Measurements from ENCODE around the gene PWWP3B. TPM values are rescaled to one million over a fixed set of nuclear protein-coding genes. Genes with fewer than 3 reads are reported as not detected.
A peak's percentile ranks its signal among the peaks of the same experiment; 100 is the strongest.
"Not testable (repeated sequence)": the region's sequence is repeated elsewhere in the genome, so short reads cannot be mapped to it uniquely, and the experiment has no call there.

PWWP3B gene
- total RNA-seq (2014; rRNA removed; shearing (Covaris generic)), result 0.52 and 1.5 TPM in 2 replicates

DNA sequence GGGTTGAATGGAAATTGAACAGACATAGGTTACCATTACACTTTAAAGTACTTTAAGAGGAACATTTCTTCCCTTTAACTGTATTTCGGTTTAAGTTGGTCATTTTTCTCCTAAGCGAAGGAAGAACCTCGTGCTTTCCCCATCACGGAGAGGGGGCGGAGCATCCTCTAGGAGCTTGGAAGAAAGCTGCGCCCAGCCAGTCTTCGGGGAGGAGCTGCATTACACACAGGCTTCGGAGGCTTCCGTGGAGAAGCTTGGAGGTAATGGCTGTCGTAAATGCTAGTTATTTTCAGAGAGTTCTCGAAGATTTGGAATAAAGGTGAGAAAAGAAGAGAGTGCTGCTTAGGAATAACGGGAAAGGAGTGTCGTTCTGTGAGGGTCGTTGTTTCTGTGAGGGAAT is at the start of gene PWWP3B:
TSS of gene PWWP3B (plus strand) at position 199 of the 400 bp plus-strand sequence. CDS start 37,128 bp downstream, outside the sequence.
- no peaks in the 10 kb centered on the region for H3K36me3 ChIP-seq (replicated peaks; ENCODE audit: control insufficient read depth, insufficient read depth, low read length)
- no peaks in the 10 kb centered on the region for H3K27me3 ChIP-seq (ENCODE audit: control insufficient read depth, insufficient read depth, low read length)
- DNase-seq, result peak; percentile 16
- H3K4me3 ChIP-seq (ENCODE audit: insufficient read depth, low read depth, low read length), result peak within 1 kb of the TSS; percentile 5; the same call in 1 of the 2 replicates

DNA sequence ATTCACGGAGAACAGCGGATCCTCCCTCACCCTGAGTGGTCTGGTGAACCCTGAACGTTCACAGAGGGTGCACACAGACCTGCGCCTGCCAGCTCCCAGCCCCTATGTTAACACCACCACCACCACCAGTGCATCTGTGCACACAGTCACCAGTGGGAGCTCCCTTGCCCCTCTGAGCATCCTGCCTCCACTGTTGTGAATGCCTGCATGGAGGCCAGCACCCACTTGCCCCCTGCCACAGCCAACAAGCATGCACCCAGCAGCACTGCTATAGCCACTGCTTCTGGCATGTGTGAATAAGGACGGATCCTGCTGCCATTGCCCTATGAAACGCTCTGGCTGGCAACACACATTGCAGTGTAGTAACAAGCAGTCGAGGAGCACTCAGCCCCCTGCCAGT is 29.1 kb upstream of the PWWP3B start:
- Histone ChIP-seq H3K36me3 (replicated peaks; ENCODE audit: control insufficient read depth, insufficient read depth, low read length) (no peaks in the 10 kb centered on the region), H3K4me3 (ENCODE audit: insufficient read depth, low read depth, low read length) (no peak overlapping the region)
- DNase-seq, result no peak

DNA sequence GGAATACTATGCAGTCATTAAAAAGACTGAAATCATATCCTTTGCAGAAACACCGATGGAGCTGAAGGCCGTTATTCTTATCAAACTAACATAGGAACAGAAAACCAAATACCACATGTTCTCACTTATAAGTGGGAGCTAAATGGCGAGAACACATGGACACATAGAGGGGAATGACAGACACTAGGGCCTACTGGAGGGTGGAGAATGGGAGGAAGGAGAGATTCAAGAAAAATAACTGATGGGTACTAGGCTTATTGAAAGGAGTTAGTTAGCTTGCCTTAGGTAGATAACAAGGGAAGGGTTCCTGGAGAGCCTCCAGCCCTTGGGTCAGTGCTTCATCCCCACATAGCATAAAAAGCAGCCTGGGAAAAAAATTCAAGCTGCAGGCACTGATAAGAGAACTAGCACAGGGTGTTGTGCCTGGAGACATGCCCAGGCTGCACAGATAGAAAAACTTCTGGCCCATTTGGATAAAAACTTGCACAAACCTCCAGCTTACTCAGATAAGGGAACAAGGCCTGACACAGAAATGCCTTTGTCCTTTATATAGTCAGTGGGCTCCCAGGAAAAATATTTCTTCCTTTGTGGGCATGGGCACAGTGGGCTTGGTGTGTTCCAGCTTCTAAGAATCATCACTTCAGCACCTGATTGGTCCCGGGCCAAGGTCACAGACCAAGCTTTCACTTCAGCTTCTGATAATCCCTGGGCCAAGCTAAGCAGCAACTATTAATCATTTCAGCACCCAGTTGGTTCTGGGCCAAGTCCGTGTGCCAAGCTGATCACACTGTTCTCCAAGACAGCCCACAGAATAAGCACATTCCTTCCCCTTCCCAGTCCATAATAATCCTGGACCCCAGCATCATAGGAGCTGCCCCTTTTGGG is 23.1 kb upstream of the PWWP3B start:
- no peak for DNase-seq
- no peaks in the 10 kb centered on the region for H3K36me3 ChIP-seq (replicated peaks; ENCODE audit: control insufficient read depth, insufficient read depth, low read length)
- H3K27me3 ChIP-seq (ENCODE audit: control insufficient read depth, insufficient read depth, low read length), result no peaks in the 10 kb centered on the region
- H3K4me3 ChIP-seq (ENCODE audit: insufficient read depth, low read depth, low read length), result no peak overlapping the region

More for the DNA sequence above, 29.1 kb upstream of the PWWP3B start:
- H3K27me3 ChIP-seq (ENCODE audit: control insufficient read depth, insufficient read depth, low read length), result no peaks in the 10 kb centered on the region

DNA sequence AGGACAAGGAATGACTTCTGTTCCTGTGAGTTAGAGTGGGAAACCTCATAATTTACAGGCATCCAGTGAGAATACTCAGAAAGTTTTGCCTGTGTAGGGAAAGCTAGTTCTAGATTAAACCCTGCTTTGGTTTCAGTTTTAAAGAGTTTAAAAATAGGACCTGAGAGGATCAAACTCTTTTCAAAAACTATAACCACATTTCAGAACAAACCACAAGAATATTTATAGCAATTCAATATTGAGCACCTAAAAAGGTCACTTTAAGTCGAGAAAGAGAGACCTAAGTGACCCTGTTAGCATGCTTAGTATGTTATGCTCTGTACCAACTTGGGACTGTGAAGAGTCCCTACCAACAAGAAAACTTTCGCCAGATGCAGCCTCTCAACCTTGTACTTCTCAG is 17.4 kb upstream of the PWWP3B start:
- Histone ChIP-seq H3K27me3 (ENCODE audit: control insufficient read depth, insufficient read depth, low read length) (no peaks in the 10 kb centered on the region), H3K36me3 (replicated peaks; ENCODE audit: control insufficient read depth, insufficient read depth, low read length) (no peaks in the 10 kb centered on the region), H3K4me3 (ENCODE audit: insufficient read depth, low read depth, low read length) (no peak overlapping the region)
- no peak for DNase-seq

DNA sequence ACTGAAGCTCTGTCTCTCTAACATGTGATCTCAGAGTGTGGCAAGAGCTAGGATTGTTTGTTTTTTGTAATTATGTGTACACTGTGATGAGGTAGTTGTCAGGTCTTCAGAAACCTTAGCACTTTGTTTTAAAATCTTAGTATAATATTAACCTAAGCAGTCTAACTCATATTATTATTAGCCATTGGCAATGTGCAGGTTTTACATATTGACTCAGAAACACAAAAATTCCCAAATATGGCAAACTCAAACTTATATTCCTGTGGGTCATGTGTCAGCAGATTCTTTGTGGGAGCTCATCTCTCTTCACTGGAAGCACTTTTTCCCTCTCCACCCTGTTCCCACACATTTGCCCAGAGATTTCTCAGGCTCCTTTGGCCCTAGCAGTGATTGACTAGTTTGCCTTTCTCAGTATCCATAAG is 8.2 kb upstream of the PWWP3B start:
- H3K36me3 ChIP-seq (replicated peaks; ENCODE audit: control insufficient read depth, insufficient read depth, low read length), result no peaks in the 10 kb centered on the region
- DNase-seq, result no peak

DNA sequence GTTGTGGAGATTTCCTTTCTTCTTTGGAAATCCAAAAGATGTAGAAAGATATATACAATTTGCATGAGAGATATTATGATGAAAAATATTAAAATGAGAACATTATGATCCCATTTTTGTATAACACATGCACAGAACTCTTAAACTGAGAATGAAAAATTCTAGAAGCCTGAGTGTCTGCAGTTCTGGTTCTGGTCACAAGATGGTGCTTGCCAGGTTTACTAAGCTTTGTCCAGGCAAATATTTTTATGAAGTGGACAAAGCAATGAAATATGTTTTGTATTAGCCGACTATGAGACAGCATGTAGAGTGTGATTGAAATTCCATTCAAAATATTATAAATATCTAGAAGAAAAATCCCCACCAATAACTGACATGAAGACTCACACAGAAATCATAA is 2.2 kb downstream of the PWWP3B start:
- no peaks in the 10 kb centered on the region for H3K36me3 ChIP-seq (replicated peaks; ENCODE audit: control insufficient read depth, insufficient read depth, low read length)
- H3K27me3 ChIP-seq (ENCODE audit: control insufficient read depth, insufficient read depth, low read length), result no peaks in the 10 kb centered on the region
- DNase-seq, result no peak
- no peak overlapping the region for H3K4me3 ChIP-seq (ENCODE audit: insufficient read depth, low read depth, low read length)

More for the DNA sequence above, 8.2 kb upstream of the PWWP3B start:
- H3K4me3 ChIP-seq (ENCODE audit: insufficient read depth, low read depth, low read length), result no peak overlapping the region
- no peaks in the 10 kb centered on the region for H3K27me3 ChIP-seq (ENCODE audit: control insufficient read depth, insufficient read depth, low read length)

DNA sequence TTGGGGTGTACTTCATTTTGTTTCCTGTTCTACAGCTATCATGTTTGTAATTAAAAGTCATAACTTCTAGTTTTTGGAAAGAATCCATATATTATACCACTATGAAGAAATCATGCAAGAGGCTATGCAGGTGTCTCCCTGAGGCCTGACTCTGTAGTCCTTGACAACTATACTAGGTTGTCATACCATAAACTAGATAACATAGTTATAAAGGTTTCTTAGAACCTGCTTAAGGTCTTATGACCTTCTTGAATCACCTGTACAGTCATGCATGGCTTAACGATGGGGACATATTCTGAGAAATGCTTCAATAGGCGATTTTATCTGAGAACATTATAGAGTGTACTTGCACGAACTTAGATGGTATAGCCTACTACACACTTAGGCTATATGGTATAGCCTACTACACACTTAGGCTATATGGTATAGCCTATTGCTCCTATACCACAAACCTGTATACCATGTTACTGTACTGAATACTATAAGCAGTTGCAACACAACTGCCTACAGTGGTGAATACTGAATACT is 3.3 kb downstream of the PWWP3B start:
- Histone ChIP-seq H3K36me3 (replicated peaks; ENCODE audit: control insufficient read depth, insufficient read depth, low read length) (no peaks in the 10 kb centered on the region), H3K4me3 (ENCODE audit: insufficient read depth, low read depth, low read length) (no peak overlapping the region), H3K27me3 (ENCODE audit: control insufficient read depth, insufficient read depth, low read length) (no peaks in the 10 kb centered on the region)
- DNase-seq, result no peak

DNA sequence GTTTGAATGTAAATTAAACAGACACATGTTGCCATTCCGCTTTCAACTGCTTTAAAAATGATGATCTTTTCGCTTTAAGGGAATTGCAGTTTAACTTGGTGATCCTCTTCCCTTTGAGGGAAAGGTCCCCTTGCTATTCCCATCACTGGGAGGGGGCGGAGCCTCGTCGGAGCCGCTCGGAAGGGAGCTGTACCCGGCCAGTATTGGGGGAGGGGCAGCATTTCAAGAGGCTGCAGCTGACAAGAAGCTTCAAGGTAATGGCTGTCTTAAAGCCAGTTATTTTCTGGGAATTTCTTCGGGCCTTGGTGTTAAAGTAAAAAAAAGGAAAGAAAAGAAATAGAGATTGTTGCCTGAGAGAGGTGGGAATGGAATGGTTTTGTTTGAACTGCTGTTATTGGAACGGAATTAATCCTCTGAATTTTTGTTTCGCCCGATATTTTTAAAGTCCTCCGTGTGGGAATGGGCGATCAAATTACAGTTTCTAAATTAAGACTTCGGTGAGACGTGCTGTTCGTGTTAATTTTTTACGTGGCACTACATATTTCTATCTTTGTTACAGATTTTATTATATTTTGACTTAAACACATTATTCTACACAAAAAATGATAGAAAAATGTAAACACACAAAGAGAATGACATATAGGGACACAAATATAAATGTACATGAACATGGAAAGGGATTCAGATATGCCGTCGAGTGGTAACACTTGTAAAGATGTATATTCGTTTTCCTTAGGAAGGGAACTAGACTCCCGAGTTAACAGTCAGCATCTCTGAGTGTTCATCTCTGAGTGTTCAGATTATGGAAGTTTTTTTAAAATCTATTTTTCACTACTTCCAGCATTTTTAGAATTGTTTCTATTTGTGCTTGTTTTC is 9.2 kb downstream of the PWWP3B start:
- Histone ChIP-seq H3K27me3 (ENCODE audit: control insufficient read depth, insufficient read depth, low read length) (no peaks in the 10 kb centered on the region), H3K36me3 (replicated peaks; ENCODE audit: control insufficient read depth, insufficient read depth, low read length) (no peaks in the 10 kb centered on the region), H3K4me3 (ENCODE audit: insufficient read depth, low read depth, low read length) (peak overlapping the region; percentile 29; the same call in 1 of the 2 replicates)
- DNase-seq, result peak; percentile 63

DNA sequence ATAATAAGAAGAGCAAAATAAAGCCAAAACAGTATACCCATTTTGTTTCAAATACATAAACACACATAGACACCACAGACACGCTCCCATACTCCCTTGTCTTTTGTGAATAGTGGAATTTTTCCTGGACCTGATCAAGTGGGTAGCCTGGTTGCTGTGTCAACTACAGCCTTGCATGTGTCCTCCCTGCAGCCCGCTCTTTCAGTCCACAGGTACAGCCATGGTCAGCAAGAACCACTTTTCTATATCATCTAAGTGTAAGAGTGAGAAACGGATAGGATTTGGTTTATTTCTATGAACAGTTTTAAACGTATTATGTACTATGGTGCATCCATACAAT is 9.8 kb downstream of the PWWP3B start:
- no peak for DNase-seq
- Histone ChIP-seq H3K36me3 (replicated peaks; ENCODE audit: control insufficient read depth, insufficient read depth, low read length) (no peaks in the 10 kb centered on the region), H3K27me3 (ENCODE audit: control insufficient read depth, insufficient read depth, low read length) (no peaks in the 10 kb centered on the region), H3K4me3 (ENCODE audit: insufficient read depth, low read depth, low read length) (no peak overlapping the region)

DNA sequence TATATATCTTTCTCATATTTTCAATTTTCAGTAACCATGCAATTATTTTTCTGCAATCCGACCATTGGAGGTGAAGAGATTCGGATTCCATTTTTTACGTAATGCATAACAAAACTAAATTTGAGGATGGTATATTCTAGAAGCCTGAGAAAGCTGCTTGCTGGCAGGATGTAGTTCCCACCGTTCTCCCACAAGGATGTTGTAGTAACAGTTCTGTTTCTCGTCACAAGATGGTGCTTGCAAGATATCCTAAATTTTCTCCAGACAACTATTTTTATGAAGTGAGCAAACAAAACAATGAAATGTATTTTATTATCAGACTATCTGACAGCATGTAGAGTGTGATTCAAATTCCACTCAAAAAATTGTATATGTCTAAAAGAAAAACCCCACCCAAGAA is 10.7 kb downstream of the PWWP3B start:
- no peak overlapping the region for H3K4me3 ChIP-seq (ENCODE audit: insufficient read depth, low read depth, low read length)
- DNase-seq, result no peak
- H3K27me3 ChIP-seq (ENCODE audit: control insufficient read depth, insufficient read depth, low read length), result no peaks in the 10 kb centered on the region
- no peaks in the 10 kb centered on the region for H3K36me3 ChIP-seq (replicated peaks; ENCODE audit: control insufficient read depth, insufficient read depth, low read length)

DNA sequence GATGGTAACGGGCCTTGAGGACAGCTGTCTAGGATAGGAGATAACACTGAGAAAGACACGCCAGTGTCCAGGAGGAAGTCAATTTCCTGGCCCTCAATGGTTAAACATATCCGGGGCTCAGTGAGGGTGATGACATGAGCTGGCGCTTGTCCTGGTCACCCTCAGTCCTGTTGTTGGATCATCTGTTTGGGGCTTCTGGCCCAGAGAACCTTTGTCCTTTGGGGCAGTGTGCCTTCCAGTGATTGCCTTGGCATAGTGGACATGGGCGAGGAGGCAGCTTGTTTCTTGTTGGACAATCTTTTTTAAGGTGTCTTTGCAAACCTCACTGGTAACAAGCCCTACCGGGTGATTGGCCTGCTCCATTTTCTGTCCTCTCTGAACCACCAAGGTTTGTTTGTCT is 15.6 kb downstream of the PWWP3B start:
- H3K27me3 ChIP-seq (ENCODE audit: control insufficient read depth, insufficient read depth, low read length); H3K36me3 ChIP-seq (replicated peaks; ENCODE audit: control insufficient read depth, insufficient read depth, low read length); DNase-seq; H3K4me3 ChIP-seq (ENCODE audit: insufficient read depth, low read depth, low read length): not testable (repeated sequence)

DNA sequence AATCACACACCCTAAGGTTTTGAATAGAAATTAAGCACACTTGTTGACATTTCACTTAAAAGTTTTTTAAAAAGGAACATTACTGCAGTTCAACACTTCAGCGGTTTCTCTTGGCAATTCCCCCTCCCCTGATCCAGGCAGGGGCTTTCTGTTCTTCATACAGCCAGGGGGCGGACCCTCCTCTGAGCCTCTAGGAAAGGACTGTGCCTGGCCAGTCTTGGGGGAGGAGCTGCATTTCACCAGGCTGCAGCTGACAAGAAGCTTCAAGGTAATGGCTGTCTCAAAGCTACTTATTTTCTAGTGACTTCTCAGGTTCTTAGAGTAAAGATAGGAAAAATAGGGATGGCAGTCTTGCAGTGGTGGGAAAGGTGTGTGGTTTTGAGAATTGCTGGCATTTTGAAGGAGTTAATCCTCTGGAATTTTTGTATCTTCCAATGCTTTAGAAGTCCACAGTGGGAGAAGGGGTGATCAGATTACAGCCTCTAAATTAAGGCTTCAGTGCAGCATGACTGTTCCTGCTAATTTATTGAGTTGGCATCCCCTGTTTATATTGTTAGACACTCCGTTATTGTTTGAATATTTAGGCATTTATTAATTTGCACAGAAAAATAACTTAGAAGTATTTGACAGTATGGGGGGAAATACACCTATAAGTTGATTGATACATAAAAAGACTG is 33.5 kb downstream of the PWWP3B start:
- DNase-seq, result peak; percentile 51
- H3K36me3 ChIP-seq (replicated peaks; ENCODE audit: control insufficient read depth, insufficient read depth, low read length), result no peaks in the 10 kb centered on the region
- H3K4me3 ChIP-seq (ENCODE audit: insufficient read depth, low read depth, low read length), result no peak overlapping the region
- no peaks in the 10 kb centered on the region for H3K27me3 ChIP-seq (ENCODE audit: control insufficient read depth, insufficient read depth, low read length)

DNA sequence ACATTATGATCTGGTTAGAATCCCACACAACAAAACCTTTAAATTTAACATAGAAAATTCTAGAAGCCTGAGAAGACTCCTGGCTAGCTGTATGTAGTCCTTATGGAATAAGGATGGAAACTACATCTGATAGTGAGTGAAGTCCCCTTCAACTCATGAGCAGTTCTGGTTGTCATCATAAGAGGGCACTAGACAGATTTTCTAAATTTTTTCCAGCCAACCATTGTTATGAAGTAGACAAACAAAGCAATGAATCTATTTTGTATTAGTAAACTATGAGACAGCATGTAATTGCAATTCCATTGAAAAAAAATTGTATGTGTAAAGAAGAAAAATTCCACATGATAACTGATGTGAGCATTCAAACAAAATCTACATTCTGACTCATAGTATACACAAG is 35.2 kb downstream of the PWWP3B start:
- no peaks in the 10 kb centered on the region for H3K36me3 ChIP-seq (replicated peaks; ENCODE audit: control insufficient read depth, insufficient read depth, low read length)
- no peak overlapping the region for H3K4me3 ChIP-seq (ENCODE audit: insufficient read depth, low read depth, low read length)
- no peaks in the 10 kb centered on the region for H3K27me3 ChIP-seq (ENCODE audit: control insufficient read depth, insufficient read depth, low read length)
- DNase-seq, result no peak

DNA sequence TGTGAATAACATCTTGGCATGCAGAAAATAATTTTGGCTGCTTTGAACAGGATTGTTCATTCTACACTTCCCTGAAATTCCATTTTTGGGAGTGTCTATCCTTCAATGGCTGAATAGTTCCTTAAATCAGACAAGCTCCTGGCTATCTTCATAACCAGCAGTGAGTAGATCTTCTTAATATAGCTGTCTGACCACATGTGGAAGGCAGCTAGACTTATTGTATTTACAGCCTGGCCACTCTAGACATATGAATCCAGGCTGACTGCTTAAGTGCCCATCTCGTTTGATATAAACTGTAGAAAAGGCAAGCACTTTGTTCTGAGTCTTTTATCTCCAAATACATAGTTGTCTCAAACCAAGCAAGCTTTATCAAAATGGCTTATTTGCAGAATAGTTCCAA is 40.0 kb downstream of the PWWP3B start:
- Histone ChIP-seq H3K36me3 (replicated peaks; ENCODE audit: control insufficient read depth, insufficient read depth, low read length) (no peaks in the 10 kb centered on the region), H3K27me3 (ENCODE audit: control insufficient read depth, insufficient read depth, low read length) (no peaks in the 10 kb centered on the region), H3K4me3 (ENCODE audit: insufficient read depth, low read depth, low read length) (no peak overlapping the region)
- DNase-seq, result no peak

Measured in H7 (cell line).